ENCODE results near the gene PPIE.

DNA sequence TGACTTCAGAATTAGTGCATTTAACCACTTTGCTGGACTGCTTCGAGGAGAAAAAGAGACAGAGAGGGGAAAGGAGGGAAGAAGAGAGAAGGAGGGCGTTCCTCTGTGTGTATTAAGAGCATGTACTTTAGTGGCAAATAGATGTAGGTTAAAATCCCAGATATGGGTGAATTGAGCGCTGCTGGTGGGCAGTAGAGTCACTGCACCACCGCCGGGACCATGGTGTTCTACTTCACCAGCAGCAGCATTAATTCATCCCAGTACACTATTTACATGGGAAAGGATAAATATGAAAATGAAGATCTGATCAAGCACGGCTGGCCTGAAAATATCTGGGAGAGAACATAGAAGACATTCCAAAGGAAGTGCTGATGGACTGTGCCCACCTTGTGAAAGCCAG lies 20.9 kb upstream of the PPIE start:
- TF ChIP-seq EZH2 (IDR thresholded peaks at IDR 0.05) = no peak
- TF ChIP-seq POLR2AphosphoS5 (IDR thresholded peaks at IDR 0.05; ENCODE audit: borderline replicate concordance, low read depth, low read length) = no peak

Measured in SK-N-MC (cell line).